Stimulated activated CD4-positive, alpha-beta T cell treated with anti-CD3 and anti-CD28 coated beads, Interleukin-12 subunit alpha, Interleukin-12 subunit beta, amount 100 ng/mL, for 24 hours (primary cell): ENCODE measurements around the gene WDR46.
"Not testable (repeated sequence)": the region's sequence is repeated elsewhere in the genome, so short reads cannot be mapped to it uniquely, and the experiment has no call there.

Experiments
- DNase-seq, 2 experiments: peaks; one replicate each; pipeline ENCODE4 v3.0.0-alpha.2; 2020; ENCODE audit warnings: low read depth in 2 of 2

WDR46 gene

GRCh38 chr6:33271117-33271467, 17.9 kb downstream of the WDR46 start:
- DNase-seq, result no peak

GRCh38 chr6:33264015-33264414, 25.0 kb downstream of the WDR46 start:
- no peak for DNase-seq

DNA sequence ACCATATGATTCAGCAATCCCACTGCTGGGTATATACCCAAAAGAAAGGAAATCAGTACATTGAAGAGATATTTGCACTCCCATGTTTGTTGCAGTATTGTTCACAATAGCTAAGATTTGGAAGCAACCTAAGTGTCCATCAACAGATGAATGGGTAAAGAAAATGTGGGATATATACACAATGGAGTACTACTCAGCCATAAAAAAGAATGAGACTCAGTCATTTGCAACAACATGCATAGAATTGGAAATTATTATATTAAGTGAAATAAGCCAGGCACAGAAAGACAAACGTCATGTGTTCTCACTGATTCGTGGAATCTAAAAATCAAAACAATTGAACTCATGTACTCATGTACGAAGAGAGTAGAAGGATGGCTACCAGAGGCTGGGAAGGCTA, 26.5 kb downstream of the WDR46 start:
- not testable (repeated sequence) for DNase-seq

DNA sequence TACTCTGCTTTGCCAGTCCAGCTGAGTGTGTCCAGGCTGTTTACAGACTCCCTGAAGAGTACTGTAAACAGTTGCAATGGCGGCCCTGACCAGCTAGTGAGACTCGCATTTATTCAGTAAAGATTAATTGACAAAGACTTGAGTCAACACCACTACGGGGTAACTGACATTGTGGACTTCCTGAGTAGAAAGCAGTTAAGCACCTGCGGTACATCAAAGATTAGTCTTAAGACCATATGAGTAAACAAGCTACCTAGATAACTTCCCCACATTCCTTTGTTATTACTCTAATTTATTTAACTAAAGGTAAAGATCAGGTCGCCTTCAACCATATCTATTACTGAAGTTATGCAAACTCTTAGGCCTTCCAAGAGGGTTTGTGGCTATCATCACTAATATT, 30.0 kb downstream of the WDR46 start:
- no peak for DNase-seq

- no peak for DNase-seq
These were observed 34.4 kb downstream of the WDR46 start for GRCh38 chr6:33254591-33254990.

- DNase-seq, result no peak
These were observed 36.3 kb downstream of the WDR46 start for GRCh38 chr6:33252759-33253158.

DNA sequence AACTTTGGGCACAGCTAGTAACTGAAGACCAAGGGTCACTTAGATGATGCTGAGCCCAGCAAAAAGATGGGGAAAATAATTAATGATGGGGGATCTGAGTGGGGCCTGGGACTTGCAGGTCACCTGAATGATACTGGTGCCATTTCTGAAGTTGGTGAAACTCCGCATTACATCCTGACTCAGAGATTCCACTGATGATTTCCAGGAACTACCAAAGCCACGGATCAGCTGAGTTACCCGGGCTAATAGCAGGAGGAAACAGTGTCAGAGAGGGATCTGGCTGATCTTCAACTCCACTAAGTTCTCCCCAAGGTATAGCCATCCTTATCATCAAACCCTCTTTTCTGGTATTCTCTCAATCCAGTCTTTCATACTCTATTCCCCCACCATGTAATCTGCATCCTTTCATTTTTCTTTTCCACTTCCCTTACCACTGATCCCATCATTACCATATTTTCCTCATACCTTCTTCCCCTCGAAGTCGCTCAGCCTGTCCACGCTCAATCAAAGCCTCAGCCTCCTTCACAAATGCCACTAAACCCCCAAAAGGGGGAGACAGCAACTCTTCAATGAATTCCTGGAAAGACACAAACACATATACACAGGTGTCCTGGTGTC, 37.5 kb downstream of the WDR46 start:
- DNase-seq, result no peak

DNA sequence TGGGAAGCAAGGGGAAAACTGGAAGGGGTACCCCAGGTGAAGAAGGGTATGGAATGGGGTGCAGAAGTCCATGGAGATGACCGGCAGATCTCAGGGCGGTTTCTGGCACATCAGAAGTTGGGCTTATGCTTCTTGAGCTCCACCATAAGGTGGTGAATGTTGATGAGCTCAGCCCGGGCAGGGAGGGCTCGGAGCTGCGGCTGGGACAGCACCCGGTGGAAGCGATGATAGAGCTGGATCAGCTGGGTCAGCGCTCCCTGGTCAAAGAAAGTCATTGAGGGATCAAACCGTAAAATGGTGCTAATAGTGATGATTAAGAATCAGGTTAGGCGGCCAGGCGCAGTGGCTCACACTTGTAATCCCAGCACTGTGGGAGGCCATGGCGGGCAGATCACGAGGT, 38.3 kb downstream of the WDR46 start:
- no peak for DNase-seq

DNA sequence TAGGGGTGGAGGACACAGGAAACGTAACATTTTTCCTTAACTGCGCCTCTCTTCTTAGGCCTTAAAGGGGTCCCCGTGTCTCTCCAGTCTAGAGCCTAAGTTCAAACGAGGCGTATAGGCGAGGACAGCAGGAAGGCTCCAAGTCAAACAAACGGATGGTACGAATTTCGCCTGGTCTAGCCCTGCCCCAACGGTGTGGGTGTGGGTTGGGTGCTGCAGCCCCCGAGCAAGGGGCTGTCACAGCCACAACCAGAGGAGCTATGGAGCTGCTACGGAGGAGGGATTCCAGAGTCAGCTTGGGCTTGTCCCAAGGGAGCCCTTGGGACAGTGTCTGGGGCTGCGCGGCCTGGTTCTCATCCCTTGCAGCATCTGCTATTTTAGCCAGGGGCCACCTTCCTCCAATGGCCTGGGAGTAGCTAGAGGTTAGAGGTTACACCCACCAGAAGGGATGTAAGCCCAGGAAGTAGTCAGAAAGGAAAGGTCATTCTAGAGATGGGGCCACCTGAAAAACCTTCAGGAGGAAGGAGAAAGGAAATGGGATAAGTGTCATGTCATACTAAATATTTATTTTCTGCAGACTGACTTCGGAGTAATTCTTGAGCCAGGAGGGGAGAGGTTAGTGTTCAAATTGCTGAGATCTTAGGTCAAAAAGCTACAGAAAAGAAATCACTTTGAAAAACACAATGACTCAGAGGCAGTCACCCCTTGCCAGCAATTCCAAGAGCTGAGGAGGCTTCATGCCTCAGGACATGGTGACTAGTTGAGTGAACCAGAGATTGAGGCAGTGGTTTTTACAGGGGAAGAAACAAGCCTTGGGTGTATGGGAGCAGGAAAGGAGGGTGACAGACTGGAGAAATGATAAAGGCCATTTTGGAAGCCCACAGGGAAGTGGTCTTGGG, 39.1 kb downstream of the WDR46 start:
- no peak for DNase-seq

- DNase-seq, result peak; percentile 89 to 94
These were observed 39.9 kb downstream of the WDR46 start for GRCh38 chr6:33248932-33249731.

DNA sequence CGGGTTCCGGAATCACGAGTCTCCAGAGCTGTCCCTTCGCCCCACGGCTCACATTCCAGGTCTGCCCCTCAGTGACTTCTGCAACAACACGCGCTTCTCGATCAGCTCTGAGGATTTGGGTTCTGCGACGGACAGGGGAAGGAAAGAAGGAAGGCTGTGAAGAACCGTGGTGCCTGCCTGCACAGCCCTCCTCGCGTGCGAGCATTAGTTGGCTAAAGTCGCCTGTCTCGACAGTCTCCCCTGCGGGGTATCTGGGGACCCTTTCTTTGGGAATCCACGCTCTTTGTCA, 40.5 kb downstream of the WDR46 start:
- no peak for DNase-seq

DNA sequence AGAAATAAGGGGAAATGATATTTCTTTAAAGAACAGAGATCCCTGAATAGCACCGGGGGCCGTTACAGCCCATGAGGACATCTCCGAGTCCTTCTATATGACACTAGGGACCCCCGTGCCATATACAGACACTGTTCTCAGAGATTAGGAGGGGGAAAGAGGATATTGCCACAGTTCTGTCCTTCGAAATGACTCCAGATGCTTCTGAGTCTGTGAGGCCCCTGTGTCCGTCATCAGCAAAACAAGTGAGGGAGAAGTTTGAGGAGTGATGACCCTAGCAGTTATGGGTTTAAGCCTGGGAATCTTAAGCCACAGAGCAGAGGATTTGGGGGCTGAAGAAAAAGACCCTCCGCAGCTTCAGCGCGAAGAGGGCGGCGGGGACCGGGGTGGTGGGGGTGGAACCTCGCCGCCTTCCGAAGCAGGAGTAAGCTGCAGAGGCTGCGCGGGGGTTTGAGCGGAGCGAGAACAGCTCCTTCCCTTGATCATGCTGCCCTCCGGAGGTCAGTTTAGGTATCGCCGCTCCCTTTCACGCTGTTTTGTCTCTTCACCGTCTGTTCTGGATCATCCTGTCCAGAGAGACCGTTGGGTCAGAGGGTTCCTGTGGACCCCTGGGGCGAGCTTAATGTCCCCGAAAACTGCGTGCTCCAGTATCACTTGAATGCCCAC, 40.9 kb downstream of the WDR46 start:
- peak; percentile 78 to 95 for DNase-seq

DNA sequence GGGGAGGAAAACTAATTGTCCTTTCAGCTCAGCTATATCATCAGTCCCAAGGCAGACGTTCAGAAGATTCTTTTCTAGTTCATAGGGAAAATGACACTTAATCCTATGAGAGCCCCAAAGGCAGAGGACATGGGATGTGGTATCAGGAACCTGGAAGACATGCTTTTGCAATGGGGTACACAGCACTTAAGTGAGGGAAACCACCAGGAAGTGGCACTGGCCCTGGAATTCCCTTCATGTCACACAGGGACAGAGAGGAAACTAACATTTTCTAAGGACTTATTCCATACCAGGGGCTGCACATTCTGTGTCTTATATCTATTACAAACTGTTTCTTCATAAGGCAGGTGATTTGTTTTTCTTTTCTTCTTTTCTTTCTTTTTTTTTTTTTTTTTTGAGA, 45.6 kb downstream of the WDR46 start:
- DNase-seq, result no peak

- no peak for DNase-seq
These were observed 47.1 kb downstream of the WDR46 start for GRCh38 chr6:33241968-33242367.

GRCh38 chr6:33237741-33238140, 51.3 kb downstream of the WDR46 start:
- DNase-seq, result no peak

DNA sequence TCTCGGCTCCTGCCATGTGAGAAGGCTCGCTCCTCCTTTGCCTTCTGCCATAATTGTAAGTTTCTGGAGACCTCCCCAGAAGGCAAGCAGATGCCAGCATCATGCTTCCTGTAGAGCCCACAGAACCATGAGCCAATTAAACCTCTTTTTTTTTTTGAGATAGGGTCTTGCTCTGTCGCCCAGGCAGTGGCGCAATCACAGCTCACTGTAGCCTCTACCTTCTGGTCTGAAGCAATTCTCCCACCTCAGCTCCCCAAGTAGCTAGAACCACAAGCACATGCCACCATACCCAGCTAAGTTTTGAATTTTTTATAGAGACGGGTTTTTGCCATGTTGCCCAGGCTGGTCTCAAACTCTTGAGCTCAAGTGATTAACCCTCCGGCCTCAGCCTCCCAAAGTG, 52.2 kb downstream of the WDR46 start:
- no peak for DNase-seq

- no peak for DNase-seq
These were observed 52.7 kb downstream of the WDR46 start for GRCh38 chr6:33236328-33236727.

GRCh38 chr6:33235221-33235634, 53.8 kb downstream of the WDR46 start:
- DNase-seq, result no peak
